Brain microvascular endothelial cell (primary cell): ENCODE results near the gene CEP112.

Experiments used
- DNase-seq: peaks from one replicate; pipeline ENCODE4 v3.0.0-alpha.2; 2020
- H3K27ac ChIP-seq: fragments of 250-450 bp; sonication (Bioruptor Pico); 2 replicates; pipeline ENCODE4 v1.5.1; 2020; ENCODE audit warnings: mild to moderate bottlenecking, moderate library complexity
- H3K27me3 ChIP-seq: fragments of 250-450 bp; sonication (Bioruptor Pico); replicated peaks from 2 replicates; pipeline ENCODE4 v1.5.1; 2020; ENCODE audit warnings: mild to moderate bottlenecking
- H3K36me3 ChIP-seq: fragments of 250-450 bp; sonication (Bioruptor Pico); replicated peaks from 2 replicates; pipeline ENCODE4 v1.5.1; 2020; ENCODE audit warnings: mild to moderate bottlenecking
- H3K4me3 ChIP-seq: 2 replicates; pipeline ENCODE4 v1.5.1; 2011; ENCODE audit warnings: low read depth, mild to moderate bottlenecking, control low read depth, low read length, moderate library complexity
- CTCF ChIP-seq: IDR thresholded peaks from 2 replicates; pipeline ENCODE4 v1.5.1; 2011; ENCODE audit warnings: low read depth, mild to moderate bottlenecking, moderate library complexity, low read length, control low read depth, inconsistent platforms; ENCODE audit errors: missing control alignments
- in situ Hi-C: cut with HindIII; loops from 2 replicates; pipeline ENCODE4 v1.10.0; 2017; ENCODE audit warnings: low sequenced_read_pairs, low pct_ligation_motif_present

Gene CEP112

GRCh38 chr17:66184392-66184791 lies 7.5 kb downstream of the CEP112 start:
- in situ Hi-C loops = no loop called here

GRCh38 chr17:66183529-66183928 lies 8.4 kb downstream of the CEP112 start:
- Histone ChIP-seq H3K36me3 (no peaks in the 10 kb centered on the region), H3K27me3 (no peaks in the 10 kb centered on the region), H3K4me3 (no peak overlapping the region), H3K27ac (no peak overlapping the region)
- no peak for TF ChIP-seq CTCF
- in situ Hi-C loops = no loop called here
- DNase-seq = no peak

More at GRCh38 chr17:66184392-66184791, 7.5 kb downstream of the CEP112 start:
- no peaks in the 10 kb centered on the region for H3K27me3 ChIP-seq
- H3K27ac ChIP-seq = no peak overlapping the region
- TF ChIP-seq CTCF = no peak
- H3K4me3 ChIP-seq = no peak overlapping the region
- no peak for DNase-seq
- no peaks in the 10 kb centered on the region for H3K36me3 ChIP-seq

GRCh38 chr17:66178642-66179041 lies 13.3 kb downstream of the CEP112 start:
- no peak for TF ChIP-seq CTCF
- in situ Hi-C loops = no loop called here

GRCh38 chr17:66177048-66177447 lies 14.9 kb downstream of the CEP112 start:
- H3K4me3 ChIP-seq = no peak overlapping the region
- H3K27ac ChIP-seq = no peak overlapping the region
- no peaks in the 10 kb centered on the region for H3K27me3 ChIP-seq
- no peak for TF ChIP-seq CTCF
- no peak for DNase-seq
- no peaks in the 10 kb centered on the region for H3K36me3 ChIP-seq
- in situ Hi-C loops = no loop called here

More at GRCh38 chr17:66178642-66179041, 13.3 kb downstream of the CEP112 start:
- H3K27me3 ChIP-seq = no peaks in the 10 kb centered on the region
- H3K36me3 ChIP-seq = no peaks in the 10 kb centered on the region
- no peak overlapping the region for H3K27ac ChIP-seq
- no peak for DNase-seq
- no peak overlapping the region for H3K4me3 ChIP-seq

GRCh38 chr17:66175892-66176291 lies 16.0 kb downstream of the CEP112 start:
- H3K4me3 ChIP-seq = no peak overlapping the region
- TF ChIP-seq CTCF = no peak
- no peaks in the 10 kb centered on the region for H3K36me3 ChIP-seq
- in situ Hi-C loops = no loop called here
- no peaks in the 10 kb centered on the region for H3K27me3 ChIP-seq
- no peak overlapping the region for H3K27ac ChIP-seq
- no peak for DNase-seq

GRCh38 chr17:66172691-66173223 lies 19.2 kb downstream of the CEP112 start:
- in situ Hi-C loops = no loop called here
- no peak for DNase-seq
- H3K27me3 ChIP-seq = no peaks in the 10 kb centered on the region
- H3K4me3 ChIP-seq = no peak overlapping the region
- H3K27ac ChIP-seq = no peak overlapping the region
- no peaks in the 10 kb centered on the region for H3K36me3 ChIP-seq
- TF ChIP-seq CTCF = no peak
